Spinal cord (tissue), 10 donors: Measurements from ENCODE around the gene TCEA2. TPM values are rescaled to one million over a fixed set of nuclear protein-coding genes. Genes with fewer than 3 reads are reported as not detected.

Experiments used
- DNase-seq, 6 donors: peaks; one replicate each; pipeline versions ENCODE4 v3.0.0 to v3.0.0-alpha.2; 2013 to 2015; ENCODE audit warnings: low spot score in 6 of 6, low read depth in 4 of 6
- H3K27ac ChIP-seq: one replicate; pipeline ENCODE4 v1.5.1; 2013; ENCODE audit warnings: low read depth, low read length, control low read depth
- H3K27me3 ChIP-seq: one replicate; pipeline ENCODE4 v1.6.1; 2013; ENCODE audit warnings: low read length; ENCODE audit not compliant: control insufficient read depth, insufficient read depth
- H3K36me3 ChIP-seq: one replicate; pipeline ENCODE4 v1.6.1; 2013; ENCODE audit warnings: low read length; ENCODE audit not compliant: control insufficient read depth, insufficient read depth
- H3K4me1 ChIP-seq: one replicate; pipeline ENCODE4 v1.6.1; 2013; ENCODE audit warnings: low read length; ENCODE audit not compliant: control insufficient read depth, insufficient read depth
- H3K4me3 ChIP-seq: one replicate; pipeline ENCODE4 v1.5.1; 2013; ENCODE audit warnings: low read depth, low read length, control low read depth
- H3K9me3 ChIP-seq: one replicate; pipeline ENCODE4 v1.6.1; 2013; ENCODE audit warnings: low read length; ENCODE audit not compliant: control insufficient read depth, insufficient read depth
- WGBS: methylation state at CpG from one replicate; pipeline ENCODE4 v1.1.5; 2013; ENCODE audit warnings: missing lambda C conversion rate; ENCODE audit not compliant: insufficient coverage; 5-methylcytosine and 5-hydroxymethylcytosine counted together
- polyA plus RNA-seq, 2 donors: library from polyadenylated mRNA; unstranded; fragments of 120-200 nt; gene quantifications; one replicate each; pipeline ENCODE4 v1.2.1, GENCODE V29; 2013; ENCODE audit not compliant: insufficient read length in 2 of 2
- total RNA-seq, 2 donors: library from RNA; depleted of rRNA in 1 of 2; stranded (reverse); fragments of 120-200 nt in 1 of 2; fragments of >200 nt in 1 of 2; gene quantifications; one replicate each; pipeline versions ENCODE4 v1.2.3 to v1.2.4, GENCODE V29; 2013 to 2014
- donor health status: healthy.

Gene TCEA2
- total and polyA plus RNA-seq, 4 donors, result 35.9 to 170 (median 113) TPM

DNA sequence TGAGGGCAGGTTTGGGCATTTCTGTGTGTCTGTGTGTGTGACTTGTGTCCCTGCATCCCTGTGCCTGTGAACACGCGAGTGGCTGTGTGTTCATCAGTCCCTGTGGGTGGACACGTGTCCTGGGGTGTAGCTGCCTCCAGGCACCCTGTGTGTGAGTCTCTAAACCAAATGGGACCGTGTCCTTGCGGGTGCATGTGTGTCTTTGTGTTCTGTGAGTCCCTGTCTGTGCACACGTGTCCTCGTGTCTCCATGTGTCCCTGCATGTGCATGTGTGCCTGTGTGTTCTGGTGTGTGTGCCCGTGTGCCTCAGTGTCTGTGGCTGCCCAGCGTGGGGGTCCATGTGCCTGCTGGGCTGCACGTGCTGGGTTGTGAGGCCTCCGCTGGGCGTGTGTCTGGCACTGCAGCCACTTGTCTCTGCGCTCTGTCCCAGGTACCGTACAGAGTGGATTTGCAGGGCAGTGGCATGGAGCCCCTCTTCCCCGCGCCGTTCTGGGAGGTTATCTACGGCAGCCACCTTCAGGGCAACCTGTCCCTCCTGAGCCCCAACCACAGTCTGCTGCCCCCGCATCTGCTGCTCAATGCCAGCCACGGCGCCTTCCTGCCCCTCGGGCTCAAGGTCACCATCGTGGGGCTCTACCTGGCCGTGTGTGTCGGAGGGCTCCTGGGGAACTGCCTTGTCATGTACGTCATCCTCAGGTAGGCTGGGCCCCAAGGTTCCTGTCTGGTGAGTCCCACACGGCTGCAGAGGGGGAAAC, 29.4 kb downstream of the TCEA2 start:
- peaks cover 34% of the 10 kb centered on the region for H3K4me1 ChIP-seq
- no peaks in the 10 kb centered on the region for H3K9me3 ChIP-seq
- DNase-seq, result peak in 1 of 6 donors; percentile 63
- peak overlapping the region; percentile 32 for H3K4me3 ChIP-seq
- H3K27me3 ChIP-seq, result no peaks in the 10 kb centered on the region
- H3K36me3 ChIP-seq, result peaks cover 11% of the 10 kb centered on the region
- H3K27ac ChIP-seq, result no peak overlapping the region
- 46% methylated on average over 27 of the region's 27 CpGs for WGBS

DNA sequence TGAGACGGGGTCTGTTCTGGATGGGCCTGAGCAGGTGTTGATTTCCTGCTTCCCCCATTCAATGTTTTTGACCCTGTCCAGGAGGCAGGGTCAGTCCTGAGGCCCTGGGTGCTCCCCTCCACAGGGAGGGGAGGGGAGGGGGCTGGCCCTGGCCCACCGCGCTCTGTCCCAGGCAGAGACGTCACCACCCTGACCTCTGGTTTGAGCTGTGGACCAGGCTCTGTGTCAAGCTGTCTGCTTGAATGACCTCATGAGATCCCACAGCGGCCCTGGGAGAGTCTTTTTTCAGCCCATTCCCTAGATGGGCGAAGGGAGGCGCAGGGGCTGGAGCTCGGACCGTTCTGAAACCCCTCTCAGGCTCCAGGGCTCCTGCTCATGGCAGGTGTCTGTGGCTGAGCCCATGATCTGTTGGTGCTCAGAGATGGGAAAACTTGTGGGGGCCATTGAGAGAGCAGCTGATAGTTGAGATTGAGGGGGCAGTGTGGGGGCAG, 30.1 kb downstream of the TCEA2 start:
- H3K27ac ChIP-seq, result no peak overlapping the region
- H3K4me3 ChIP-seq, result peak overlapping the region; percentile 32
- 24% methylated on average over 8 of the region's 9 CpGs for WGBS
- peaks cover 34% of the 10 kb centered on the region for H3K4me1 ChIP-seq
- H3K27me3 ChIP-seq, result no peaks in the 10 kb centered on the region
- H3K36me3 ChIP-seq, result peaks cover 17% of the 10 kb centered on the region
- no peaks in the 10 kb centered on the region for H3K9me3 ChIP-seq
- DNase-seq, result no peak

DNA sequence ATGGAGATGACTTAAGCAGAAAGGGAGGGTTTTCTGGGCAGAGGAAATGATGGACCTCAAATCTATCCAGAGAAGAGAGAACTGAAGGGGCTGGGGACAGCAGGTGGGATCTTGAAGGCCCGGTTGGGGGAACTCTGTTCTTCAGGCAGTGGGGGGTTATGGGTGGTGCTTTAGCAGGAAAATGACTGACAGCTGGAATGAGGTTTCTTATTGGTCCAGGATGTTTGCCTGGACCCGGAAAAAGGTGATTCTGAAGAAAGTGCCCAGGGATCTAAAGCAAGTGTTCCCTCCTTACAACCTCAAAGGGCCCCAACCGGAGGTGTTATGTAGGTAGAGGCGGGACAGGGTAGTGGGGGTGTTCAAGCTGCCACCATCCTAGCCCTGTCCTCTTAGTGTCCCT, 32.5 kb downstream of the TCEA2 start:
- H3K27me3 ChIP-seq, result no peaks in the 10 kb centered on the region
- H3K4me3 ChIP-seq, result no peak overlapping the region
- H3K27ac ChIP-seq, result no peak overlapping the region
- DNase-seq, result no peak
- peaks cover 39% of the 10 kb centered on the region for H3K36me3 ChIP-seq
- peaks cover 32% of the 10 kb centered on the region for H3K4me1 ChIP-seq
- H3K9me3 ChIP-seq, result no peaks in the 10 kb centered on the region
- WGBS, result 36% methylated on average over 1 of the region's 4 CpGs

DNA sequence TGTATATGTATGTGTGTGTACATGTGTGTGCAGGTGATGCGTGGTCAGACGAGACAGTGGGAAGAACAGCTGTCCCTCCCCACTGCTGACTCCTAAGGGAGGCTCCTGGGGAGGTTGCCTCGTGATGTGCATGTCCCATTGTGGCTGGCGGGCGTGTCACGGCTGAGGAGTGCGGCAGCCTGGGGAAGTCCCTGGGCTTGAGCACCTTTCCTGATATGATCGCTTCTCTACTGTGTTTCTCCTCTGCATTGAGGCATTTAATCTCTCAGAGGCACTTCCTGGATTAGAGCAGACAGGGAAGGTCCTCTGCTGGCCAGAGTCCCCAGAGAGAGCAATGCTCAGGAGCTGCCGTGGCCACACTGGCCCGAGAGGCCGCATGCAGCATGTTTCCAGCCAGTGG, 32.9 kb downstream of the TCEA2 start:
- Histone ChIP-seq H3K4me1 (peaks cover 32% of the 10 kb centered on the region), H3K4me3 (no peak overlapping the region), H3K27me3 (peaks cover under 1% of the 10 kb centered on the region), H3K9me3 (no peaks in the 10 kb centered on the region), H3K36me3 (peaks cover 42% of the 10 kb centered on the region), H3K27ac (no peak overlapping the region)
- 81% methylated on average over 10 of the region's 11 CpGs for WGBS
- DNase-seq, result no peak

DNA sequence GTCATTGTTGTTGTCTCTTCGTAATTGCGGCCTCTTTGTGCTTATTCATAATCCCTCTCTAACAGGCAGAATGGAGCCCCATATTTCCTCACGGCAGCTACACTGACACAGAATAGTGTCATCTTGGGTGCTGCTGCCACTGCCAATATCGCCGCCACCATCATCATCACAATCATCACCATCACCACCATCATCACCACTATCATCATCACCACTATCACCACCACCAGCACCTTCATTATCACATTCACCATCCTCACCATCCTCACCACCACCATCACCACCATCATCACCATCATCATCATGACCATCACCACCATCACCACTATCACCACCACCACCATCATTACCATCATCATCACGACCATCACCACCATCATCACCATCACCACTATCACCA, 33.5 kb downstream of the TCEA2 start:
- Histone ChIP-seq H3K9me3 (no peaks in the 10 kb centered on the region), H3K27me3 (peaks cover 6% of the 10 kb centered on the region), H3K27ac (no peak overlapping the region), H3K4me3 (no peak overlapping the region), H3K4me1 (peaks cover 32% of the 10 kb centered on the region), H3K36me3 (peaks cover 45% of the 10 kb centered on the region)
- 90% methylated on average over 6 of the region's 6 CpGs for WGBS
- DNase-seq, result no peak

DNA sequence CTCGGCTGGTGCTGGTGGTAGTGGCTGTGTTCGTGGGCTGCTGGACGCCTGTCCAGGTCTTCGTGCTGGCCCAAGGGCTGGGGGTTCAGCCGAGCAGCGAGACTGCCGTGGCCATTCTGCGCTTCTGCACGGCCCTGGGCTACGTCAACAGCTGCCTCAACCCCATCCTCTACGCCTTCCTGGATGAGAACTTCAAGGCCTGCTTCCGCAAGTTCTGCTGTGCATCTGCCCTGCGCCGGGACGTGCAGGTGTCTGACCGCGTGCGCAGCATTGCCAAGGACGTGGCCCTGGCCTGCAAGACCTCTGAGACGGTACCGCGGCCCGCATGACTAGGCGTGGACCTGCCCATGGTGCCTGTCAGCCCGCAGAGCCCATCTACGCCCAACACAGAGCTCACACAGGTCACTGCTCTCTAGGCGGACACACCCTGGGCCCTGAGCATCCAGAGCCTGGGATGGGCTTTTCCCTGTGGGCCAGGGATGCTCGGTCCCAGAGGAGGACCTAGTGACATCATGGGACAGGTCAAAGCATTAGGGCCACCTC, 35.5 kb downstream of the TCEA2 start:
- no peak overlapping the region for H3K27ac ChIP-seq
- WGBS, result 97% methylated on average over 27 of the region's 28 CpGs
- H3K4me1 ChIP-seq, result peaks cover 45% of the 10 kb centered on the region
- peaks cover 48% of the 10 kb centered on the region for H3K36me3 ChIP-seq
- no peak for DNase-seq
- H3K9me3 ChIP-seq, result no peaks in the 10 kb centered on the region
- H3K27me3 ChIP-seq, result peaks cover 10% of the 10 kb centered on the region
- no peak overlapping the region for H3K4me3 ChIP-seq

DNA sequence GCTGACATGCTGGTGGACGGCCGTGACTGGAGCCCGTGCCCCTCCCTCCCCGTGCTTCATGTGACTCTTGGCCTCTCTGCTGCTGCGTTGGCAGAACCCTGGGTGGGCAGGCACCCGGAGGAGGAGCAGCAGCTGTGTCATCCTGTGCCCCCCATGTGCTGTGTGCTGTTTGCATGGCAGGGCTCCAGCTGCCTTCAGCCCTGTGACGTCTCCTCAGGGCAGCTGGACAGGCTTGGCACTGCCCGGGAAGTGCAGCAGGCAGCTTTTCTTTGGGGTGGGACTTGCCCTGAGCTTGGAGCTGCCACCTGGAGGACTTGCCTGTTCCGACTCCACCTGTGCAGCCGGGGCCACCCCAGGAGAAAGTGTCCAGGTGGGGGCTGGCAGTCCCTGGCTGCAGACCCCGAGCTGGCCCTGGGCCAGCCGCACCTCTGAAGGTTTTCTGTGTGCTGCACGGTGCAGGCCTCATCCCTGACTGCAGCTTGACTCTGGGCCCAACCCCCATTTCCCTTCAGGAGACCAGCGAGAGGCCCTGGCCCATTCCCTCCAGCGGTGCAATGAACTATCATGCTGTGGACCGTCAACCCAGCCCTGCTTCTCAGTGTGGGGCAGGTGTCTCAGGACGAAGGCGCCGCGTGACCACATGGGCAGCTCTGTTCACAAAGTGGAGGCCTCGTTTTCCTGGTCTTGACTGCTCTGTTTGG, 36.2 kb downstream of the TCEA2 start:
- no peak overlapping the region for H3K27ac ChIP-seq
- DNase-seq, result peak in 2 of 6 donors; percentile 59 to 66
- peaks cover 10% of the 10 kb centered on the region for H3K27me3 ChIP-seq
- H3K4me3 ChIP-seq, result no peak overlapping the region
- peaks cover 48% of the 10 kb centered on the region for H3K36me3 ChIP-seq
- 55% methylated on average over 20 of the region's 21 CpGs for WGBS
- no peaks in the 10 kb centered on the region for H3K9me3 ChIP-seq
- H3K4me1 ChIP-seq, result peaks cover 48% of the 10 kb centered on the region

DNA sequence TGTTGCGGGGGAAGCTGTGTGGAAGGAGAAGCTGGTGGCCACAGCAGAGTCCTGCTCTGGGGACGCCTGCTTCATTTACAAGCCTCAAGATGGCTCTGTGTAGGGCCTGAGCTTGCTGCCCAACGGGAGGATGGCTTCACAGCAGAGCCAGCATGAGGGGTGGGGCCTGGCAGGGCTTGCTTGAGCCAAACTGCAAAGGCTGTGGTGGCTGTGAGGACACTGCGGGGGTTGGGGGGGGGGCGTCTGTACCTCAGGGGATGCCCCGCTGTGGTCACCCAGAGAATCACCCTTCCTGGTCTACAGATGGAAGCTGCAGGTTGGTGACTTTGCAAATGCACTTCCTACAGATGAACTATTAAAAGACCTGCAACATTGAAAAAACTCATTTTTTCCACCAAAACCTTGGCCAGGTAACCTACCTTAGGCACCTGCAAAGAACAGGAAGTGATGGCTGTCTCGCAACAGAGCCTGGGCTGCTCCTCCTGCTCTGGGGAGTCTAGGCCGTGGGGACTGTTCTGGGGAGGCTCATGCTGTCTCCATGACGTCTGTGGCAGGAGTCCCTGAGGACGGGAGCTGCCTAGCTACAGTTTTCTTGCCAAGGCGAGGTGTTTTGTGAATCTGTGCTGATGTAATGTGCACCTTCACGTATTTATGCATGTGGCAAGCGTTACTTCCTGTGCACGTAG, 37.0 kb downstream of the TCEA2 start:
- no peak for DNase-seq
- Histone ChIP-seq H3K36me3 (peaks cover 50% of the 10 kb centered on the region), H3K27ac (no peak overlapping the region), H3K4me1 (peaks cover 48% of the 10 kb centered on the region), H3K27me3 (peaks cover 10% of the 10 kb centered on the region), H3K4me3 (no peak overlapping the region), H3K9me3 (no peaks in the 10 kb centered on the region)
- 69% methylated on average over 10 of the region's 14 CpGs for WGBS

DNA sequence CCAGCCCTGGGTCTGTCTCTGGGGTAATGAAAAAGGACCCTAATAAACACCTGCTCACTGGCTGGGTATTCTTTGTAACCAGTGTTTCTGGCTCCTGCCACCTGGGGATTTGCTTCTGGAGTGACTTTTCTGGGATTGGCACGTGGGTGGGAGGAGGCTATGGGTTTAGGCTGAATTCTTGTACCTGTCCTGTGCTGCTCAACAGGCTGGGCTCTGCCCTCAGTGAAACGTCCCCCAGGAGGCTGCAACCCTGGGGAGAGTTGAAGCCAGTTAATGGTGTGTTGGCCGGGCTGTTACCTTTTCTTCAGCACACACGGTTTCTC, 37.5 kb downstream of the TCEA2 start:
- H3K27ac ChIP-seq, result no peak overlapping the region
- 60% methylated on average over 1 of the region's 4 CpGs for WGBS
- no peak overlapping the region for H3K4me3 ChIP-seq
- DNase-seq, result no peak
- peaks cover 50% of the 10 kb centered on the region for H3K36me3 ChIP-seq
- peaks cover 10% of the 10 kb centered on the region for H3K27me3 ChIP-seq
- no peaks in the 10 kb centered on the region for H3K9me3 ChIP-seq
- H3K4me1 ChIP-seq, result peaks cover 48% of the 10 kb centered on the region
